Effector CD4-positive, alpha-beta T cell (primary cell): ENCODE data around the gene PNMA1.

Experiments
- DNase-seq: peaks from one replicate; pipeline ENCODE4 v3.0.0-alpha.2; 2020

The PNMA1 gene

GRCh38 chr14:73732006-73732405, 17.8 kb upstream of the PNMA1 start:
- DNase-seq = no peak

GRCh38 chr14:73731111-73731510, 16.9 kb upstream of the PNMA1 start:
- DNase-seq = no peak

GRCh38 chr14:73729556-73730265, 15.5 kb upstream of the PNMA1 start:
- no peak for DNase-seq

- peak; percentile 91 for DNase-seq
These were observed 14.6 kb upstream of the PNMA1 start for GRCh38 chr14:73728717-73729330.

GRCh38 chr14:73727166-73727565, 13.0 kb upstream of the PNMA1 start:
- DNase-seq = no peak

- DNase-seq = no peak
These were observed 12.1 kb upstream of the PNMA1 start for GRCh38 chr14:73726025-73726961.

GRCh38 chr14:73725116-73726024, 11.2 kb upstream of the PNMA1 start:
- no peak for DNase-seq

- DNase-seq = no peak
These were observed 10.5 kb upstream of the PNMA1 start for GRCh38 chr14:73724696-73725095.

GRCh38 chr14:73723797-73724661, 9.8 kb upstream of the PNMA1 start:
- no peak for DNase-seq

GRCh38 chr14:73723406-73723796, 9.2 kb upstream of the PNMA1 start:
- no peak for DNase-seq

- no peak for DNase-seq
These were observed 8.4 kb upstream of the PNMA1 start for GRCh38 chr14:73722581-73722980.

GRCh38 chr14:73721101-73721821, 7.1 kb upstream of the PNMA1 start:
- DNase-seq = no peak

GRCh38 chr14:73720636-73721035, 6.5 kb upstream of the PNMA1 start:
- DNase-seq = no peak

GRCh38 chr14:73719791-73720190, 5.6 kb upstream of the PNMA1 start:
- DNase-seq = no peak

GRCh38 chr14:73719361-73719760, 5.2 kb upstream of the PNMA1 start:
- no peak for DNase-seq

GRCh38 chr14:73718418-73719251, 4.5 kb upstream of the PNMA1 start:
- DNase-seq = no peak

- DNase-seq = no peak
These were observed 3.7 kb upstream of the PNMA1 start for GRCh38 chr14:73717711-73718417.

- DNase-seq = no peak
These were observed 3.1 kb upstream of the PNMA1 start for GRCh38 chr14:73717266-73717665.

- no peak for DNase-seq
These were observed 1.5 kb upstream of the PNMA1 start for GRCh38 chr14:73715707-73716106.
